GM21737 (cell line): ENCODE results near the gene ACE2.

Source experiments
- ATAC-seq: cut with Tn5 transposase; IDR thresholded peaks from one replicate; pipeline ENCODE4 v1.9.1; 2021; ENCODE audit warnings: mild to moderate bottlenecking, moderate library complexity; ENCODE audit not compliant: unreplicated experiment

ACE2 gene

GRCh38 chrX:15579778-15580747 is 20.7 kb downstream of the ACE2 start:
- ATAC-seq = no peak

- no peak for ATAC-seq
Observed at GRCh38 chrX:15576019-15576418, 24.7 kb downstream of the ACE2 start.

GRCh38 chrX:15574017-15574416 is 26.7 kb downstream of the ACE2 start:
- no peak for ATAC-seq

DNA sequence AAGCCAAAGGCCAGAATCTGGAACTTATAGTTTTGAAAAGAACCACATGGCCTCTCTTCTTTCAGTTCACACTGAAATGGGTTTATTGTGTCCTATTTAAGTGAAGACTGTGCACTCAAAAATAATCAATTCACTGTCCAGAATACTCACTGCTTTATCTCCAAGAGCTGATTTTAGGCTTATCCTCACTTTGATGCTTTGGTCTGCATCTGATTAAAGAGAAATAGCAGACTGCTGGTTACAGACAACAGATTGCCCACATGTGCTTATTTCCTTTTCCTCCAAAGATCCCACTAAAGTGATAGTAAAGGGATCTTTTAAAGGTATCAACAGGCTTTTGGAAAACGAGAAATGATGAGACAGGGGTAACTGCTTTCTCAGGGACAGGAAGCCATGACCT is 30.6 kb downstream of the ACE2 start:
- no peak for ATAC-seq

GRCh38 chrX:15567886-15568616 is 32.7 kb downstream of the ACE2 start:
- no peak for ATAC-seq

DNA sequence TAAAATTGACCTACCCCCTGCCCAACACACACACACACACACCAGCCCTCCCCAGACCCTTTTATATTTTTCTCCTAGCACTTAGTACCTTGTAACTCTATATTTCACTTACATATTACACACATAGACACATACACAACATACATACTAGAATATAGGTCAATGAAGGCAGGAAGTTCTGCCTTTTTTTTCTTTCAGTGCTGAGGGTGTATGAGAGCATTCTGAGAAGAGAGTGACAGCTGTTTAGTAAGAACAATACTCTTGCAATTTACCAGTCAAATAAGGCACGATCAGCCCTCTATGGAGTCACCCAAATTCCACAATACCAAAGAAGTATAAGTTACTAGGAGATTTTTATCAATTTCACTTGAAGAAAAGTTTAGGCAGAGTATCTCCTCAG is 33.5 kb downstream of the ACE2 start:
- no peak for ATAC-seq

DNA sequence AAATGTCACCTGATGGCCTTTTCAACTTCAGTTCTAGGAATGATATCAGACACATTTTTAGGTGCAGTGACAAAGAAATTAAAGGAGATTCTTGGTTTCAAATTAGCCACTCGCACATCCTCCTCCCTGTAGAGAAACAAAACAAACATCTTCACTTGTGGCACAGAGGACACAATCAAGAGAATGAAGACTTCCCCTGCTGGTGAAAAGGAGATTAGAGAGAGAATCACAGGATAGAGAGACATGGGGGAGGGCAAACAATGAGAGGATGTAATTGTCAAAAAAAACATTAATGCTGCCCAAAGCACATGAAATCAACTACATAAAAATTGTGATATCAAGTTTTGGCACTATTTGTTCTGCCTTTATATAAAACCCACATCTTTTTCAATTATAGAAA is 34.5 kb downstream of the ACE2 start:
- ATAC-seq = no peak

DNA sequence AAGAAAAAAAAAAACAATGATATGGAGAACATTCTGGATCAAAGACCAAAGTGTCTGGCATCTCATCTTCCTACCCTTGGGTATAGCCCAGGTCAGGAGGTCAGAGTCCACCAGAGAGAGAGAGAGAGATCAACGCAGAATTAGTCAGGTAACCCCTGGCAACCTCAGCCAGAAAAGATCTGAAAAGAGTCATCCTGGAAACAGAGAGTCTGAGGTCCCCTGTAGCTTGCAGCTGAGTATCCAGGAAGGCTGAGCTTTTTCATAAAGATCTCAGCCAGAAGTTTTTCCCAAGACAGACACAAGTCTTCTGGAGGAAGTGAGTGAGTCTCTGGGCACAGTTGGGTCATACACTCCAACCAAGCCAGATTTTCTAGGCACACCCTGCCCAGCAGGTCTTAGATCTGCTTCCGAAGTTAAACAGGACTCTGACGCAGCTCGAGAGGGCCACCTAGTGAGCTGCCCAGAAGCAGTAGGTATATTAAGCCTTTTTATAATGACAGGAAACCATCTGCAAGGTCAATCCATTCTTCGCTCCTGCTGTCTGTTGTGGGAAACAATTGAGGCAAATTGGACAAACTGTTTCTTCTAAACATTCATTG is 35.7 kb downstream of the ACE2 start:
- no peak for ATAC-seq

- ATAC-seq = no peak
Observed at GRCh38 chrX:15563056-15563455, 37.7 kb downstream of the ACE2 start.

DNA sequence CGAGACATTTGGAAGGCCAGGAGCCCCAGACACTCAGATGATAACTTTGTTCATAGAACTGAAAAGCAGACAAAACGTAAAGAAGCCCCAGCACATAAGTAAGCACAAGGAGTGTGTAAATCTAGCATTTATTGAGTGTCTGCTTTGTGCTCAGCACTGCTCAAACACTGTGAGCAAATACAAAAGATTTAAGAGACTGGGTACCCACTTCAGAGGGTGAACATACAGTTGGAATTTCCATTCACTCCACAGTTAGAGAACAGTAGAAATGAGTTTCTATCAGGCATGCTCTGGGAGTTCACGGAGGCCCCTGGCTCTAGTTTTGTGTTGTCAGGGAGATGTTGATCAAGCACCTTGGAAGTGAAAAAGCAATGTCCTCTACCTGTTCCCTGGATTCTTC is 39.8 kb downstream of the ACE2 start:
- no peak for ATAC-seq

DNA sequence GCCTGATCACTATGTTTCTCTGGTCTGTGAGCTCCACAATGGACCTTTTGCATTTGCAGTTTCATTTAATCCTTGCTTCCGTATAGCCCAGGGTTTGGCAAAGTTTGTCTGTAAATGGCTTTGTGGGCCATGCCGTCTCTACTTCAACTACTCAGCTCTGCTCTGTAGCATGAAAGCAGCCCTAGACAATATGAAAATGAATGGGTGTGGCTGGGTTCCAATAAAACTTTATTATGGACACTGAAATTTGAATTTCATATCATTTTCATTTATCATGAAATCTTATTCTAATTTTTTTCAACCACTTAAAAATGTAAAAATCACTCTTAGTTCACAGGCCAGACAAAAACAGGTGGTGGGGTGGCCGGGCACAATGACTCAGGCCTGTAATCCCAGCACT is 41.5 kb downstream of the ACE2 start:
- ATAC-seq = no peak

- ATAC-seq = no peak
Observed at GRCh38 chrX:15549189-15550012, 51.4 kb downstream of the ACE2 start.

- no peak for ATAC-seq
Observed at GRCh38 chrX:15547356-15547755, 53.4 kb downstream of the ACE2 start.

- ATAC-seq = no peak
Observed at GRCh38 chrX:15546745-15547144, 54.0 kb downstream of the ACE2 start.

GRCh38 chrX:15530318-15530717 is 70.4 kb downstream of the ACE2 start:
- no peak for ATAC-seq

GRCh38 chrX:15529165-15529564 is 71.6 kb downstream of the ACE2 start:
- no peak for ATAC-seq

GRCh38 chrX:15525664-15526416 is 74.9 kb downstream of the ACE2 start:
- no peak for ATAC-seq

- no peak for ATAC-seq
Observed at GRCh38 chrX:15524417-15524816, 76.3 kb downstream of the ACE2 start.

- no peak for ATAC-seq
Observed at GRCh38 chrX:15523088-15523487, 77.7 kb downstream of the ACE2 start.

DNA sequence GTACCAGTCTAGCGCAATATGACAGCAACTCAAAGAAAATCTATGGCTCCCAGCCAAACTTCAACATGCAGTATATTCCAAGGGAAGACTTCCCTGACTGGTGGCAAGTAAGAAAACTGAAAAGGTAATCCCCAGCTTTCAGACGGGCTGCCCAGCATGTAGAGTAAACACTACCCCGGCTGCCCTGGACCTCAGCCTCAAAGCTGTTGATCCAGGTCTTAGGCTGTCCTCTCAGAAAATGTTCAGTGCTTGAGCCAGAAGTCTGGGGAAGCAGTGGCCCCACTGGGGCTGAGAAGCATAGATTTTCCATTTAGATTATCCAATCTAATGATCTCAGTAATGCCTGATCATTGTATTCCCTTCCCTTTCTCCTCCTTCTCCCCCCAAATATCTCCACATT is 78.3 kb downstream of the ACE2 start:
- ATAC-seq = no peak
